ENCODE measurements around the gene GNG2.

DNA sequence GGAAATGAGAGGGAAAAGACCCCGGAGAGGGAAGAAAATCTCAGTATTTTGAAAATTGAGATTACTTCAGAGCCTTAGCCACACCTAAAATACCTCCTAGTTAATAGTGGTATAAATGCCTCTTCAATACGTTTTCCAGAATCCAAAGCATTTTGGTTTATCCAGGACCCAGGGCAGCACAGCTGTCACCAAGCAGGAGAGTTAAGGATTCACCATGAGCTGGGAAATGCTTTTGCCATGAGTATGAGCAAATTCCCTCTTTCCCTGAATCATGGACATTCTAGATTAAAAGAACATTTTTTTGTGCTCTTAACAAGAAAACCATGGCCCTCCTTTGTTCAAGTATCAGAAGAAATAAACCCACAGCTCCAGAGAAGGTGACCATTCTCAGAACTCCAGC, 107.1 kb downstream of the GNG2 start:
- TF ChIP-seq ZNF75A (CRISPR knock-in tag; IDR thresholded peaks at IDR 0.05): no peak
- TF ChIP-seq SP1 (CRISPR knock-in tag; IDR thresholded peaks at IDR 0.05): no peak
- TF ChIP-seq, protein P1, sequence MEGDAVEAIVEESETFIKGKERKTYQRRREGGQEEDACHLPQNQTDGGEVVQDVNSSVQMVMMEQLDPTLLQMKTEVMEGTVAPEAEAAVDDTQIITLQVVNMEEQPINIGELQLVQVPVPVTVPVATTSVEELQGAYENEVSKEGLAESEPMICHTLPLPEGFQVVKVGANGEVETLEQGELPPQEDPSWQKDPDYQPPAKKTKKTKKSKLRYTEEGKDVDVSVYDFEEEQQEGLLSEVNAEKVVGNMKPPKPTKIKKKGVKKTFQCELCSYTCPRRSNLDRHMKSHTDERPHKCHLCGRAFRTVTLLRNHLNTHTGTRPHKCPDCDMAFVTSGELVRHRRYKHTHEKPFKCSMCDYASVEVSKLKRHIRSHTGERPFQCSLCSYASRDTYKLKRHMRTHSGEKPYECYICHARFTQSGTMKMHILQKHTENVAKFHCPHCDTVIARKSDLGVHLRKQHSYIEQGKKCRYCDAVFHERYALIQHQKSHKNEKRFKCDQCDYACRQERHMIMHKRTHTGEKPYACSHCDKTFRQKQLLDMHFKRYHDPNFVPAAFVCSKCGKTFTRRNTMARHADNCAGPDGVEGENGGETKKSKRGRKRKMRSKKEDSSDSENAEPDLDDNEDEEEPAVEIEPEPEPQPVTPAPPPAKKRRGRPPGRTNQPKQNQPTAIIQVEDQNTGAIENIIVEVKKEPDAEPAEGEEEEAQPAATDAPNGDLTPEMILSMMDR (IDR thresholded peaks at IDR 0.05 in 2 of 3, conservative IDR thresholded peaks at IDR 0.05 in 1 of 3; ENCODE audit: insufficient read depth in 2 of 3, low read depth in 1 of 3, low read length in 3 of 3): no peak
- no peak for TF ChIP-seq MAFK (IDR thresholded peaks at IDR 0.05; ENCODE audit: low read length)
- TF ChIP-seq DMBX1 (CRISPR knock-in tag; IDR thresholded peaks at IDR 0.05; ENCODE audit: borderline replicate concordance): no peak
- TF ChIP-seq, protein P2, sequence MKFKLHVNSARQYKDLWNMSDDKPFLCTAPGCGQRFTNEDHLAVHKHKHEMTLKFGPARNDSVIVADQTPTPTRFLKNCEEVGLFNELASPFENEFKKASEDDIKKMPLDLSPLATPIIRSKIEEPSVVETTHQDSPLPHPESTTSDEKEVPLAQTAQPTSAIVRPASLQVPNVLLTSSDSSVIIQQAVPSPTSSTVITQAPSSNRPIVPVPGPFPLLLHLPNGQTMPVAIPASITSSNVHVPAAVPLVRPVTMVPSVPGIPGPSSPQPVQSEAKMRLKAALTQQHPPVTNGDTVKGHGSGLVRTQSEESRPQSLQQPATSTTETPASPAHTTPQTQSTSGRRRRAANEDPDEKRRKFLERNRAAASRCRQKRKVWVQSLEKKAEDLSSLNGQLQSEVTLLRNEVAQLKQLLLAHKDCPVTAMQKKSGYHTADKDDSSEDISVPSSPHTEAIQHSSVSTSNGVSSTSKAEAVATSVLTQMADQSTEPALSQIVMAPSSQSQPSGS (CRISPR knock-in tag; IDR thresholded peaks at IDR 0.05): no peak
- TF ChIP-seq, protein P3, sequence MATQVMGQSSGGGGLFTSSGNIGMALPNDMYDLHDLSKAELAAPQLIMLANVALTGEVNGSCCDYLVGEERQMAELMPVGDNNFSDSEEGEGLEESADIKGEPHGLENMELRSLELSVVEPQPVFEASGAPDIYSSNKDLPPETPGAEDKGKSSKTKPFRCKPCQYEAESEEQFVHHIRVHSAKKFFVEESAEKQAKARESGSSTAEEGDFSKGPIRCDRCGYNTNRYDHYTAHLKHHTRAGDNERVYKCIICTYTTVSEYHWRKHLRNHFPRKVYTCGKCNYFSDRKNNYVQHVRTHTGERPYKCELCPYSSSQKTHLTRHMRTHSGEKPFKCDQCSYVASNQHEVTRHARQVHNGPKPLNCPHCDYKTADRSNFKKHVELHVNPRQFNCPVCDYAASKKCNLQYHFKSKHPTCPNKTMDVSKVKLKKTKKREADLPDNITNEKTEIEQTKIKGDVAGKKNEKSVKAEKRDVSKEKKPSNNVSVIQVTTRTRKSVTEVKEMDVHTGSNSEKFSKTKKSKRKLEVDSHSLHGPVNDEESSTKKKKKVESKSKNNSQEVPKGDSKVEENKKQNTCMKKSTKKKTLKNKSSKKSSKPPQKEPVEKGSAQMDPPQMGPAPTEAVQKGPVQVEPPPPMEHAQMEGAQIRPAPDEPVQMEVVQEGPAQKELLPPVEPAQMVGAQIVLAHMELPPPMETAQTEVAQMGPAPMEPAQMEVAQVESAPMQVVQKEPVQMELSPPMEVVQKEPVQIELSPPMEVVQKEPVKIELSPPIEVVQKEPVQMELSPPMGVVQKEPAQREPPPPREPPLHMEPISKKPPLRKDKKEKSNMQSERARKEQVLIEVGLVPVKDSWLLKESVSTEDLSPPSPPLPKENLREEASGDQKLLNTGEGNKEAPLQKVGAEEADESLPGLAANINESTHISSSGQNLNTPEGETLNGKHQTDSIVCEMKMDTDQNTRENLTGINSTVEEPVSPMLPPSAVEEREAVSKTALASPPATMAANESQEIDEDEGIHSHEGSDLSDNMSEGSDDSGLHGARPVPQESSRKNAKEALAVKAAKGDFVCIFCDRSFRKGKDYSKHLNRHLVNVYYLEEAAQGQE (IDR thresholded peaks at IDR 0.05; ENCODE audit: borderline replicate concordance): no peak
- TF ChIP-seq, protein P3 (CRISPR knock-in tag; IDR thresholded peaks at IDR 0.05; ENCODE audit: low read depth): no peak
- TF ChIP-seq TAF1 (IDR thresholded peaks at IDR 0.05; ENCODE audit: control insufficient read depth, extremely low read depth, insufficient read depth, low read length, severe bottlenecking): no peak
- TF ChIP-seq SMC3 (conservative IDR thresholded peaks at IDR 0.05; ENCODE audit: insufficient read depth, low read depth, low read length): no peak
- TF ChIP-seq NFRKB (IDR thresholded peaks at IDR 0.05; ENCODE audit: low read depth): no peak
- TF ChIP-seq EGR1 (conservative IDR thresholded peaks at IDR 0.05): no peak
- TF ChIP-seq BRD9 (IDR thresholded peaks at IDR 0.05; ENCODE audit: low read depth, partially characterized antibody): no peak
- TF ChIP-seq FOXK2 (conservative IDR thresholded peaks at IDR 0.05 in 1 of 2, IDR thresholded peaks at IDR 0.05 in 1 of 2; ENCODE audit: low read depth in 2 of 2): no peak
- no peak for TF ChIP-seq TBP (optimal IDR thresholded peaks at IDR 0.05; ENCODE audit: low read depth, low read length)
